Amniotic stem cell (primary cell): Measurements from ENCODE around the gene CCRL2.

Experiments used
- DNase-seq: peaks from one replicate; lab custom pipeline; 2025; lab: John Stamatoyannopoulos, UW

The CCRL2 gene, protein sequence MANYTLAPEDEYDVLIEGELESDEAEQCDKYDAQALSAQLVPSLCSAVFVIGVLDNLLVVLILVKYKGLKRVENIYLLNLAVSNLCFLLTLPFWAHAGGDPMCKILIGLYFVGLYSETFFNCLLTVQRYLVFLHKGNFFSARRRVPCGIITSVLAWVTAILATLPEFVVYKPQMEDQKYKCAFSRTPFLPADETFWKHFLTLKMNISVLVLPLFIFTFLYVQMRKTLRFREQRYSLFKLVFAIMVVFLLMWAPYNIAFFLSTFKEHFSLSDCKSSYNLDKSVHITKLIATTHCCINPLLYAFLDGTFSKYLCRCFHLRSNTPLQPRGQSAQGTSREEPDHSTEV

DNA sequence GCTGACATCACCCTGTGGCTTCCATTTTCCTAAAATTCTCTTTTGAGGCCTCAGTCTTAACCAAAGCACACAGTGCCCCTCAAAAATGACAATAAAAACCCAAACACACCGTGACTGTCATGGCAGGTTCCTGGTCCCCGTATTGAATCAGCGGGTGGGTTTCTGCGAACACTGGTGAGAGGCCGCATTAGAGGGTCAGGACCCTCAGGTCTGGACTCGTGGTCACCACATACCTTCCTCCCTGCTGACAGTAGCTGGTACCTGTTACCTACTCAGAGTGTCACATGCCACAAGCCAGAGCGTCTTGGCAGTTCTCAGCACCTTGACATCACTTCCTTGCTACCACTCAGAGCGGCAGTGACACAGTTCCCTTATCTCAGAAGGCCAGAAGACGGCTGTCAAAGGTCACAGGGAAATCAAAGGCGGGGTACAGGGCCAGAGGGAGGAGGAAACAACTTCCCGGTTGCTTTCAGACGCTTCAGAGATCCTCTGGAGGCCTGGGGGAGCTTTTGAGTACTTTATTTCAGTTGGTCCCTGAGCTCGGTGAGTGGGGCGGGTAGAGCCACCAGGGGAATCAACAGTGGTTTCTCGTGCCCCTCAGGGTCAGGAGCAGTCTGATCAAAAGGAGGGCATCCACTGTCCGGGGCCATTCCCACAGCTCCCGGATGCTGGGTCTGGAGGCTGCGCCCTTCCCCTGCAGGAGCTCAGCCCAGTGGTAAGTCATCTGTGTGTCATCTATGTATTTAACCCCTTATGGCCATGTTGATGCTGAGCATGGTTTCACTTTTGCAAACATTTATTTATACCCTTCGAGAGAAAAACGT, at the start of gene CCRL2, which contains the start of gene CCR5AS:
Gene CCRL2 (plus strand): TSS at position 472 of the 824 bp plus-strand sequence. CDS start 821 bp downstream, outside the sequence.
Gene CCR5AS (minus strand): TSS at position 279 of the 824 bp plus-strand sequence.
- DNase-seq = no peak

DNA sequence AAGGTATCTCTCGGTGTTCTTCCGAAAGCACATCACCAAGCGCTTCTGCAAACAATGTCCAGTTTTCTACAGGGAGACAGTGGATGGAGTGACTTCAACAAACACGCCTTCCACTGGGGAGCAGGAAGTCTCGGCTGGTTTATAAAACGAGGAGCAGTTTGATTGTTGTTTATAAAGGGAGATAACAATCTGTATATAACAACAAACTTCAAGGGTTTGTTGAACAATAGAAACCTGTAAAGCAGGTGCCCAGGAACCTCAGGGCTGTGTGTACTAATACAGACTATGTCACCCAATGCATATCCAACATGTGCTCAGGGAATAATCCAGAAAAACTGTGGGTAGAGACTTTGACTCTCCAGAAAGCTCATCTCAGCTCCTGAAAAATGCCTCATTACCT, 48.6 kb upstream of the CCRL2 start:
- no peak for DNase-seq

DNA sequence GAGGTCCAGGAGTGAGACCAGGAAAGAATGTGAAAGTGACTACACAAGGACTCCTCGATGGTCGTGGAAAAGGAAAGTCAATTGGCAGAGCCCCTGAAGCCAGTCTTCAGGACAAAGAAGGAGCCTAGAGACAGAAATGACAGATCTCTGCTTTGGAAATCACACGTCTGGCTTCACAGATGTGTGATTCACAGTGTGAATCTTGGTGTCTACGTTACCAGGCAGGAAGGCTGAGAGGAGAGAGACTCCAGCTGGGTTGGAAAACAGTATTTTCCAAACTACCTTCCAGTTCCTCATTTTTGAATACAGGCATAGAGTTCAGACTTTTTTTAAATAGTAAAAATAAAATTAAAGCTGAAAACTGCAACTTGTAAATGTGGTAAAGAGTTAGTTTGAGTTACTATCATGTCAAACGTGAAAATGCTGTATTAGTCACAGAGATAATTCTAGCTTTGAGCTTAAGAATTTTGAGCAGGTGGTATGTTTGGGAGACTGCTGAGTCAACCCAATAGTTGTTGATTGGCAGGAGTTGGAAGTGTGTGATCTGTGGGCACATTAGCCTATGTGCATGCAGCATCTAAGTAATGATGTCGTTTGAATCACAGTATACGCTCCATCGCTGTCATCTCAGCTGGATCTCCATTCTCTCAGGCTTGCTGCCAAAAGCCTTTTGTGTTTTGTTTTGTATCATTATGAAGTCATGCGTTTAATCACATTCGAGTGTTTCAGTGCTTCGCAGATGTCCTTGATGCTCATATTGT, 47.1 kb upstream of the CCRL2 start:
- no peak for DNase-seq

DNA sequence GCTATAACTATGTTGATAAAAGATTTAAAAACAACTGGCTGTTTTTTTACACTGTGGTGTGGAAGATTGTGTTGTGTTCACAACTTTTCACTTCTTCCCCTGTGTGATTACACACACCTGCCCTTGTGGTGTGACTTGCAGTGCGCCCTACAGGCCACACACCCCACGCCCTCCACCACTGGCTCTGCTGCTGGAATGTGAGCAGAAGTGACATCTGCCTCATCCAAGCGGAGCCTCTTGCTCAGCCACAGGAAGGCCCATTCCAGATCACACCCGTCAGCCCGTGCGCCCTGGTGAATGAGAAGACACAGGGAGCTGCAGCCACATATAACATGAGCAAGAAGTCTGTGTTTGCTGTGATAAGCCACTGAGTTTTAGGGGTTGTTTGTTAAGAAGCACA, 46.2 kb upstream of the CCRL2 start:
- no peak for DNase-seq

DNA sequence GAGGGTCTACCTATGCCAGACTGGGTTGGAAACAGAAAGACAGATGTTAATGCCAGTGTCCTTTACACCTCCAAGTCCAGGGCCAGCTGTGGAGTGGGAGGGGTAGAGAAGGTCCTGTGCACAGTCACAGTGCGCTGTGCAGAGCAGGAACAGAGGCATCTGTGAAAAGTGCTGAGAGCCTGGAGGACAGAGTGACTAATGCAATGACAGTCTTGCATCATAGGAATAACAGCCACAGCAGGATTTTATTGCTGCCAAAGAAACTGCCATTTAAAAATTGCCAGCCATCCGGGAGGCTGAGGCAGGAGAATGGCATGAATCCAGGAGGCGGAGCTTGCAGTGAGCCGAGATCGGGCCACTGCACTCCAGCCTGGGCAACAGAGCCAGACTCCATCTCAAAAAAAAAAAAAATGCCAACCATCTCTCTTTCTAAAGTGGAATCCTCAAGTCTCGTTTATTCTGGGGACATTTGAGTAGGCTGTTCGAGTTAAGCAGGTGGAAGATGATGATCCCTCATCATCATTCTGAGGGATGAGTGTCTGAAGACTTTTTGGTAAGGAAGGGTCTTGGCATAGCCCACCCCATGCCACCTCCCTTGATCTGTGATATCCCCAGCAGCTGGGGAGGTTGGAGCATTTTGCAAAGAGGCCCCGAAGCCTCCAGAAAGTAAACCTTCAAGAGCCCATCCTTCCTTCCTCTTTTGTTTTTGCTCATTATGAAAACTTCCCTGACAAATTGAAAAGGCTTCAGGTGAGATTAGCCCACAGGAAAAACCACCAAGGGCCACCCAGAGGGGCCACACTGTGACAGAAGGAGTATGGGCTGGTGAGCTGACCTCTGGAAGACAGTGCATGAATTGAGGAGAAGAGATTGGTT, 45.4 kb upstream of the CCRL2 start:
- DNase-seq = no peak

DNA sequence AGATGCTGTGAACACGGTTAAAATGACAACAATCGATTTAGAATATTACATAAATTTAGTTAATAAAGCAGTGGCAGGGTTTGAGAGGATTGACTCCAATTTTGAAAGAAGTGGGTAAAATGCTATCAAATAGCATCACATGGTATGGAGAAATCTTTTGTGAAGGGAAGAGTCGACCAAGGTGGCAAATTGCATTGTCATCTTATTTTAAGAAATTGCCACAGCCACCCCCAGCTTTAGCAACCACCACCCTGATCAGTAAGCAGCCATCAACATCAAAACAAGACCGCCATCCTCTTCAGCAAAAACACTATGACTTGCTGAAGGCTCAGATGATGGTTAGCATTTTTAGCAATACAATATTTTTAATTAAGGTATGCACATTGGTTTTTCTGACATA, 42.0 kb upstream of the CCRL2 start:
- no peak for DNase-seq

DNA sequence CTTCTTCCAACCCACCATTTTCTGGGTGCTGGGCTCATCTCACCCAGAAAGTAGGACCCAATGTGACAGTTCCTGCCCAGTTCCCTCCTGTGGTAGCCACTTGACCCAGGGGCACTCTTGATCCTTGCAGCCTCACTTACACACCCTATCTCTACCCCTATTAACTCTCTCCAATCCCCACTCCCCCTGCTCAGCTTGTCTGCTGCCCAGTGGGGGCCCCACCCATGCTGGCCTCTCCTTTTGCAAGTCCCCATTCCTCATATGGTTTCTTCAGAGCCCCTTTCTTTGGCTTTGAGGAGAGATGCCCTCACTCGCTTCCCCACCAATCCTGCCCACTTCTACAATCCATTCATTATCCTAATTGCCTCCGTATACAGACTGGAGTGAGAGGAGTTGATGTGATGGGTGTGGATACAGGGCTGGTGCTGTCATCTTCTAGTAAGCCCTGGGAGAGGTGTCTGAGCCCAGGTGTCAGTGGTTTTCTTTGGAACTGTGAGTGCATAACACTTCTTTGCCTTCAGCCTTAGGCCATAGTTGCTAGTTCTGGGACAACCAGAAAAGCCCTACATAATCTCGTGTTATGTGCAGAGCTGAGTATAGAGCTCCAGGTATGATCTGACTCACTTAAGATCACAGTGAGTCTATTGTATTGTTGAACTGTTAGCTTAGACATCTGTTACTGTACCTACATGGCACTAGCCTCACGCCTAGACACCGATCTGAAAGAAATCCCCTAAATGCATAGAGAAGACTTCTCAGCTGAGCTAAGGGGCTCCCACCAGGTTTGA, 41.1 kb upstream of the CCRL2 start:
- no peak for DNase-seq

DNA sequence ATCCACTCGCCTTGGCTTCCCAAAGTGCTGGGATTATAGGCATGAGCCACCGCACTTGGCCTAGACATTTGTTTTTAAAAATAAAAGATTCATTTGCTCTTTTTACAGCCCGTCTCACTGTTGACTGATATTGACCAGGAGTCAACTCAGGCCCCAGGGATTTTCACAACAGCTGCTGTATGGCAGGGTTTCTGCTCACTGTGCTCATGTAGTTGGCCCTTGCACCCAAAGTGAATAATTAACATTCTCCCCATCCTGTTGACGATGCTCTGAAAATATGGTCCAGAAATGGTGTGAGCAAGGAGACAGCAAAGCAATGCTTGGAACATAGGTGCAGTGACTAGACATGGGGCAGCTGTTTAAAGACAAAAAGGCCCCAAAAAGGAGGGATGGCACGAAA, 39.2 kb upstream of the CCRL2 start:
- DNase-seq = no peak

DNA sequence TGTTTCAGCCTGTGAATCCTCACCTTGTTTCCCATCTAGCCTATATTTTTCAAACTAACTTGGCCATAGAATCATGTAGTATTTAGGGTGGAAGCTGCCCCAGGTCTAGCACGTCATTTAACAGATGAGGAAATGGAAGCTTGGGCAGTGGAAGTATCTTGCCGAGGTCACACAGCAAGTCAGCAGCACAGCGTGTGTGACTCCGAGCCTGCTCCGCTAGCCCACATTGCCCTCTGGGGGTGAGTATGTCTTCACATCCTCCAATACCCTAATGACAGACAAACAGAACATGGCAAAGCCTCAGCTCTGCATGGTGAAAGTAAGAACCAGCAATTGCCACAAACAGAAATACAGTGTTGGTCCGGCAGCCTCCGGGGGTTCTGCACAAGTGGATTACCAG, 38.5 kb upstream of the CCRL2 start:
- no peak for DNase-seq

DNA sequence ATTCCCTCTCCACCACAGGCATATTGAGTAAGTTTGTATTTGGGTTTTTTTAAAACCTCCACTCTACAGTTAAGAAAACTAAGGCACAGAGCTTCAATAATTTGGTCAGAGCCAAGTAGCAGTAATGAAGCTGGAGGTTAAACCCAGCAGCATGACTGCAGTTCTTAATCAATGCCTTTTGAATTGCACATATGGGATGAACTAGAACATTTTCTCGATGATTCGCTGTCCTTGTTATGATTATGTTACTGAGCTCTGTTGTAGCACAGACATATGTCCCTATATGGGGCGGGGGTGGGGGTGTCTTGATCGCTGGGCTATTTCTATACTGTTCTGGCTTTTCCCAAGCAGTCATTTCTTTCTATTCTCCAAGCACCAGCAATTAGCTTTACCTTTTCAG, 37.9 kb upstream of the CCRL2 start:
- DNase-seq = no peak

DNA sequence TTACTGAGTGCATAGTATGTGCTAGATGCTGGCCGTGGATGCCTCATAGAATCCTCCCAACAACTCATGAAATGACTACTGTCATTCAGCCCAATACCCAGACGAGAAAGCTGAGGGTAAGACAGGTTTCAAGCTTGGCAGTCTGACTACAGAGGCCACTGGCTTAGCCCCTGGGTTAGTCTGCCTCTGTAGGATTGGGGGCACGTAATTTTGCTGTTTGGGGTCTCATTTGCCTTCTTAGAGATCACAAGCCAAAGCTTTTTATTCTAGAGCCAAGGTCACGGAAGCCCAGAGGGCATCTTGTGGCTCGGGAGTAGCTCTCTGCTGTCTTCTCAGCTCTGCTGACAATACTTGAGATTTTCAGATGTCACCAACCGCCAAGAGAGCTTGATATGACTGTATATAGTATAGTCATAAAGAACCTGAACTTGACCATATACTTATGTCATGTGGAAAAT, 37.4 kb upstream of the CCRL2 start:
- DNase-seq = no peak

DNA sequence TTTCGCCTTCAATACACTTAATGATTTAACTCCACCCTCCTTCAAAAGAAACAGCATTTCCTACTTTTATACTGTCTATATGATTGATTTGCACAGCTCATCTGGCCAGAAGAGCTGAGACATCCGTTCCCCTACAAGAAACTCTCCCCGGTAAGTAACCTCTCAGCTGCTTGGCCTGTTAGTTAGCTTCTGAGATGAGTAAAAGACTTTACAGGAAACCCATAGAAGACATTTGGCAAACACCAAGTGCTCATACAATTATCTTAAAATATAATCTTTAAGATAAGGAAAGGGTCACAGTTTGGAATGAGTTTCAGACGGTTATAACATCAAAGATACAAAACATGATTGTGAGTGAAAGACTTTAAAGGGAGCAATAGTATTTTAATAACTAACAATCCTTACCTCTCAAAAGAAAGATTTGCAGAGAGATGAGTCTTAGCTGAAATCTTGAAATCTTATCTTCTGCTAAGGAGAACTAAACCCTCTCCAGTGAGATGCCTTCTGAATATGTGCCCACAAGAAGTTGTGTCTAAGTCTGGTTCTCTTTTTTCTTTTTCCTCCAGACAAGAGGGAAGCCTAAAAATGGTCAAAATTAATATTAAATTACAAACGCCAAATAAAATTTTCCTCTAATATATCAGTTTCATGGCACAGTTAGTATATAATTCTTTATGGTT, 36.1 kb upstream of the CCRL2 start, which contains the start of gene CCR5:
Gene CCR5 (plus strand): TSS at position 108 of the 680 bp plus-strand sequence. CDS start 1,957 bp downstream, outside the sequence.
- no peak for DNase-seq

DNA sequence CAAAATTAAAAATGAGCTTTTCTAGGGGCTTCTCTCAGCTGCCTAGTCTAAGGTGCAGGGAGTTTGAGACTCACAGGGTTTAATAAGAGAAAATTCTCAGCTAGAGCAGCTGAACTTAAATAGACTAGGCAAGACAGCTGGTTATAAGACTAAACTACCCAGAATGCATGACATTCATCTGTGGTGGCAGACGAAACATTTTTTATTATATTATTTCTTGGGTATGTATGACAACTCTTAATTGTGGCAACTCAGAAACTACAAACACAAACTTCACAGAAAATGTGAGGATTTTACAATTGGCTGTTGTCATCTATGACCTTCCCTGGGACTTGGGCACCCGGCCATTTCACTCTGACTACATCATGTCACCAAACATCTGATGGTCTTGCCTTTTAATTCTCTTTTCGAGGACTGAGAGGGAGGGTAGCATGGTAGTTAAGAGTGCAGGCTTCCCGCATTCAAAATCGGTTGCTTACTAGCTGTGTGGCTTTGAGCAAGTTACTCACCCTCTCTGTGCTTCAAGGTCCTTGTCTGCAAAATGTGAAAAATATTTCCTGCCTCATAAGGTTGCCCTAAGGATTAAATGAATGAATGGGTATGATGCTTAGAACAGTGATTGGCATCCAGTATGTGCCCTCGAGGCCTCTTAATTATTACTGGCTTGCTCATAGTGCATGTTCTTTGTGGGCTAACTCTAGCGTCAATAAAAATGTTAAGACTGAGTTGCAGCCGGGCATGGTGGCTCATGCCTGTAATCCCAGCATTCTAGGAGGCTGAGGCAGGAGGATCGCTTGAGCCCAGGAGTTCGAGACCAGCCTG, 35.3 kb upstream of the CCRL2 start:
- no peak for DNase-seq

DNA sequence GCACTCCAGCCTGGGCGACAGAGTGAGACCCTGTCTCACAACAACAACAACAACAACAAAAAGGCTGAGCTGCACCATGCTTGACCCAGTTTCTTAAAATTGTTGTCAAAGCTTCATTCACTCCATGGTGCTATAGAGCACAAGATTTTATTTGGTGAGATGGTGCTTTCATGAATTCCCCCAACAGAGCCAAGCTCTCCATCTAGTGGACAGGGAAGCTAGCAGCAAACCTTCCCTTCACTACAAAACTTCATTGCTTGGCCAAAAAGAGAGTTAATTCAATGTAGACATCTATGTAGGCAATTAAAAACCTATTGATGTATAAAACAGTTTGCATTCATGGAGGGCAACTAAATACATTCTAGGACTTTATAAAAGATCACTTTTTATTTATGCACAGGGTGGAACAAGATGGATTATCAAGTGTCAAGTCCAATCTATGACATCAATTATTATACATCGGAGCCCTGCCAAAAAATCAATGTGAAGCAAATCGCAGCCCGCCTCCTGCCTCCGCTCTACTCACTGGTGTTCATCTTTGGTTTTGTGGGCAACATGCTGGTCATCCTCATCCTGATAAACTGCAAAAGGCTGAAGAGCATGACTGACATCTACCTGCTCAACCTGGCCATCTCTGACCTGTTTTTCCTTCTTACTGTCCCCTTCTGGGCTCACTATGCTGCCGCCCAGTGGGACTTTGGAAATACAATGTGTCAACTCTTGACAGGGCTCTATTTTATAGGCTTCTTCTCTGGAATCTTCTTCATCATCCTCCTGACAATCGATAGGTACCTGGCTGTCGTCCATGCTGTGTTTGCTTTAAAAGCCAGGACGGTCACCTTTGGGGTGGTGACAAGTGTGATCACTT, 34.3 kb upstream of the CCRL2 start:
- DNase-seq = no peak

DNA sequence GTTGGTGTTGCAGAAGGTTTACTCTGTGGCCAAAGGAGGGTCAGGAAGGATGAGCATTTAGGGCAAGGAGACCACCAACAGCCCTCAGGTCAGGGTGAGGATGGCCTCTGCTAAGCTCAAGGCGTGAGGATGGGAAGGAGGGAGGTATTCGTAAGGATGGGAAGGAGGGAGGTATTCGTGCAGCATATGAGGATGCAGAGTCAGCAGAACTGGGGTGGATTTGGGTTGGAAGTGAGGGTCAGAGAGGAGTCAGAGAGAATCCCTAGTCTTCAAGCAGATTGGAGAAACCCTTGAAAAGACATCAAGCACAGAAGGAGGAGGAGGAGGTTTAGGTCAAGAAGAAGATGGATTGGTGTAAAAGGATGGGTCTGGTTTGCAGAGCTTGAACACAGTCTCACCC, 32.3 kb upstream of the CCRL2 start:
- DNase-seq = no peak

DNA sequence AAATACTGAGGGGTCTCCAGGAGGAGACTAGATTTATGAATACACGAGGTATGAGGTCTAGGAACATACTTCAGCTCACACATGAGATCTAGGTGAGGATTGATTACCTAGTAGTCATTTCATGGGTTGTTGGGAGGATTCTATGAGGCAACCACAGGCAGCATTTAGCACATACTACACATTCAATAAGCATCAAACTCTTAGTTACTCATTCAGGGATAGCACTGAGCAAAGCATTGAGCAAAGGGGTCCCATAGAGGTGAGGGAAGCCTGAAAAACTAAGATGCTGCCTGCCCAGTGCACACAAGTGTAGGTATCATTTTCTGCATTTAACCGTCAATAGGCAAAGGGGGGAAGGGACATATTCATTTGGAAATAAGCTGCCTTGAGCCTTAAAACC, 31.8 kb upstream of the CCRL2 start:
- no peak for DNase-seq

DNA sequence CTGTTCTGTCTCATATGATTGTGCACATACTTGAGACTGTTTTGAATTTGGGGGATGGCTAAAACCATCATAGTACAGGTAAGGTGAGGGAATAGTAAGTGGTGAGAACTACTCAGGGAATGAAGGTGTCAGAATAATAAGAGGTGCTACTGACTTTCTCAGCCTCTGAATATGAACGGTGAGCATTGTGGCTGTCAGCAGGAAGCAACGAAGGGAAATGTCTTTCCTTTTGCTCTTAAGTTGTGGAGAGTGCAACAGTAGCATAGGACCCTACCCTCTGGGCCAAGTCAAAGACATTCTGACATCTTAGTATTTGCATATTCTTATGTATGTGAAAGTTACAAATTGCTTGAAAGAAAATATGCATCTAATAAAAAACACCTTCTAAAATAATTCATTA, 31.2 kb upstream of the CCRL2 start:
- DNase-seq = no peak

DNA sequence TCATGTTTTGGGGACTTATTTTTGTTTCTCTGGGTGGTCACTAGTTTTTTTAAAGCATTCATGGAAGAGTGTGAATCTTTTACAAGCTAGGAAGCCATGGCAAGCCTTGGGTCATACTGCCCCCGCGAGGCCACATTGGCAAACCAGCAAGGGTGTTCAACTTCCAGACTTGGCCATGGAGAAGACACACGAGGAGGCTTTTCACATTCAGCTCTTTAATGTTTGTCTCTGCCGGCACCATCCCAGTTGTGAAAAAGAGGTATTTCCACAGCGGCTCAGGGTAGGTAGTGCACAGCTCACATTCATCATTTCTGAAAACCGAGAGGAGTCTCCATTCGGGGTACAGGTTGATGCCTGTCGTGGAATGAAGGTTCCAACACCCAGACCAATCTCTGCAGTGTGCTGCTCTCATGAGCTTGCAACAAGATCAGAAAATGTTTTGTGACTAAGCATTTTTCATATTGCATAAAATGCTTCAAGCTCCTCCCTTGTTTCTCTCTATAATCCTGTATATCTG, 28.6 kb upstream of the CCRL2 start:
- DNase-seq = no peak
